ENCODE results near the gene RBMS2.
"Not testable (repeated sequence)": the region's sequence is repeated elsewhere in the genome, so short reads cannot be mapped to it uniquely, and the experiment has no call there.

The RBMS2 gene

GRCh38 chr12:56518570-56518969 lies 3.0 kb upstream of the RBMS2 start:
- no peak for DNase-seq (ENCODE audit: low read depth in 2 of 2)

GRCh38 chr12:56520048-56520447 lies 1.6 kb upstream of the RBMS2 start:
- DNase-seq (ENCODE audit: low read depth in 2 of 2), result no peak

GRCh38 chr12:56520506-56520905 lies 1.1 kb upstream of the RBMS2 start:
- DNase-seq (ENCODE audit: low read depth in 2 of 2), result no peak

- DNase-seq (ENCODE audit: low read depth in 2 of 2), result no peak
These were observed 421 bp upstream of the RBMS2 start for GRCh38 chr12:56521209-56521589.

GRCh38 chr12:56522411-56523193 lies 982 bp downstream of the RBMS2 start:
- no peak for DNase-seq (ENCODE audit: low read depth in 2 of 2)

GRCh38 chr12:56528846-56529245 lies 7.2 kb downstream of the RBMS2 start:
- DNase-seq (ENCODE audit: low read depth in 2 of 2), result no peak

GRCh38 chr12:56529656-56530055 lies 8.0 kb downstream of the RBMS2 start:
- DNase-seq (ENCODE audit: low read depth in 2 of 2), result no peak

- DNase-seq (ENCODE audit: low read depth in 2 of 2), result no peak
These were observed 8.9 kb downstream of the RBMS2 start for GRCh38 chr12:56530390-56531055.

GRCh38 chr12:56537546-56537945 lies 15.9 kb downstream of the RBMS2 start:
- DNase-seq (ENCODE audit: low read depth in 2 of 2), result no peak

- DNase-seq (ENCODE audit: low read depth in 2 of 2), result no peak
These were observed 20.0 kb downstream of the RBMS2 start for GRCh38 chr12:56541631-56542030.

GRCh38 chr12:56542164-56542563 lies 20.5 kb downstream of the RBMS2 start:
- DNase-seq (ENCODE audit: low read depth in 2 of 2), result no peak

GRCh38 chr12:56545023-56545604 lies 23.5 kb downstream of the RBMS2 start:
- no peak for DNase-seq (ENCODE audit: low read depth in 2 of 2)

GRCh38 chr12:56546680-56547079 lies 25.1 kb downstream of the RBMS2 start:
- no peak for DNase-seq (ENCODE audit: low read depth in 2 of 2)

- no peak for DNase-seq (ENCODE audit: low read depth in 2 of 2)
These were observed 29.4 kb downstream of the RBMS2 start for GRCh38 chr12:56551070-56551469.

GRCh38 chr12:56565510-56566101 lies 44.0 kb downstream of the RBMS2 start:
- no peak for DNase-seq (ENCODE audit: low read depth in 2 of 2)

GRCh38 chr12:56568146-56568545 lies 46.5 kb downstream of the RBMS2 start:
- DNase-seq (ENCODE audit: low read depth in 2 of 2), result no peak

- DNase-seq (ENCODE audit: low read depth in 2 of 2), result no peak
These were observed 49.5 kb downstream of the RBMS2 start for GRCh38 chr12:56571121-56571520.

- no peak for DNase-seq (ENCODE audit: low read depth in 2 of 2)
These were observed 50.7 kb downstream of the RBMS2 start for GRCh38 chr12:56572288-56572687.

GRCh38 chr12:56574210-56574609 lies 52.6 kb downstream of the RBMS2 start:
- DNase-seq (ENCODE audit: low read depth in 2 of 2), result no peak

- DNase-seq (ENCODE audit: low read depth in 2 of 2), result not testable (repeated sequence)
These were observed 55.6 kb downstream of the RBMS2 start for GRCh38 chr12:56577248-56577647.

GRCh38 chr12:56578983-56579546 lies 57.4 kb downstream of the RBMS2 start:
- no peak for DNase-seq (ENCODE audit: low read depth in 2 of 2)

- no peak for DNase-seq (ENCODE audit: low read depth in 2 of 2)
These were observed 60.0 kb downstream of the RBMS2 start for GRCh38 chr12:56581418-56582145.

Data from stimulated activated CD8-positive, alpha-beta memory T cell treated with anti-CD3 and anti-CD28 coated beads, Interleukin-7, amount 100 ng/mL, for 1 hour (primary cell).